SK-MEL-5 (cell line): ENCODE measurements around the gene MT1A. TPM values are rescaled to one million over a fixed set of nuclear protein-coding genes. Genes with fewer than 3 reads are reported as not detected.
A peak's percentile ranks its signal among the peaks of the same experiment; 100 is the strongest.

Source experiments
- DNase-seq: peaks from one replicate; pipeline ENCODE4 v3.0.0-alpha.2; 2016; ENCODE audit warnings: low read depth, low spot score
- in situ Hi-C: cut with HindIII; loops from 2 replicates; pipeline ENCODE4 v1.10.0; 2016; ENCODE audit warnings: low sequenced_read_pairs, high pct_unique_total_duplicates, low pct_unique_long_range_greater_than_20kb
- polyA plus RNA-seq, 2 experiments: library from polyadenylated mRNA; depleted of rRNA; stranded (reverse); fragments of >200 nt; gene quantifications; 2 replicates each; pipeline ENCODE4 v1.2.3, GENCODE V29; 2015
- total RNA-seq: library from RNA; depleted of rRNA; stranded (reverse); fragments of >200 nt; shearing (Covaris generic); gene quantifications from 2 replicates; pipeline ENCODE4 v1.2.3, GENCODE V29; 2014; rRNA removed

MT1A gene
- not detected in 2 replicates for total RNA-seq
- polyA plus RNA-seq (2015; cell fraction: cytosol; rRNA removed): not detected in 2 replicates
- polyA plus RNA-seq (2015; cell fraction: nucleus; rRNA removed): not detected in 2 replicates

- in situ Hi-C loops: no loop called here
- DNase-seq: no peak
Observed at GRCh38 chr16:56637814-56638750, at the start of gene MT1A. MT1A (plus strand) TSS chr16:56638666; CDS start chr16:56638739, 73 bp downstream.

- in situ Hi-C loops: no loop called here
- no peak for DNase-seq
Observed at GRCh38 chr16:56588781-56589140, 49.7 kb upstream of the MT1A start.

- in situ Hi-C loops: no loop called here
- DNase-seq: no peak
Observed at GRCh38 chr16:56589141-56590039, 49.1 kb upstream of the MT1A start, which contains the start of gene MT3. MT3 (plus strand) TSS chr16:56589528; CDS start chr16:56589591, 63 bp downstream.

DNA sequence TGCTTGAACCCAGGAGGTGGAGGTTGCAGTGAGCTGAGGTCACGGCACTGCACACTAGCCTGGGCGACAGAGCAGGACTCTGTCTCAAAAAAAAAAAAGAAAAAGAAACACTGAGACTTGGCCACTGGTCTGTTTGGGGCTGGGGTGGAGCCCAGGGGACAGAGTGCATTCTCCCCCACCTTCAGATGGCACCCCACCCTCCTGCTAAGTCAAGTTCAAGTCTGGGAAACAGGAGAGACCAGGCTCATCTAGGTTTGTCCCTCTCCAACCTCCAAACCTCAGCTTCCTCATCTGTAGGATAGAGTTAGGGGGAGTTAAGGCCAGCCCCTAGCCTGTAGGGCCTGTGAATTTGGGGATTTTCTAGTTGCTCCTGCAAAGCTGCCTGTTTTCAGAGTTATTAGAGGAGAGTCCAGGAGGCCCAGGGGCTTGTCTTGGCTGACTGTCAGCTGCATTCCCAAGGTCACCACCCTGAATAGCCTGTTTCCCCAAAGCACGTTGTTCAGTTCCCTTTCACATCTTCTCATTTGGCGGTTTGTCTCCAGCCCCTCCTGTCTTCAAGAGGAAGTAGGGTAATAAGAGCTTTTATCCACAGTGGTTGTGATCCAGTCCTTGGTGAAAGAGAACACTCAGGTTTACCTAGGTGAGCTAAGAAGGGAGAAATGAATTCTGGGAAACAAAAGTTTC lies 46.9 kb upstream of the MT1A start:
- no peak for DNase-seq
- in situ Hi-C loops: no loop called here

DNA sequence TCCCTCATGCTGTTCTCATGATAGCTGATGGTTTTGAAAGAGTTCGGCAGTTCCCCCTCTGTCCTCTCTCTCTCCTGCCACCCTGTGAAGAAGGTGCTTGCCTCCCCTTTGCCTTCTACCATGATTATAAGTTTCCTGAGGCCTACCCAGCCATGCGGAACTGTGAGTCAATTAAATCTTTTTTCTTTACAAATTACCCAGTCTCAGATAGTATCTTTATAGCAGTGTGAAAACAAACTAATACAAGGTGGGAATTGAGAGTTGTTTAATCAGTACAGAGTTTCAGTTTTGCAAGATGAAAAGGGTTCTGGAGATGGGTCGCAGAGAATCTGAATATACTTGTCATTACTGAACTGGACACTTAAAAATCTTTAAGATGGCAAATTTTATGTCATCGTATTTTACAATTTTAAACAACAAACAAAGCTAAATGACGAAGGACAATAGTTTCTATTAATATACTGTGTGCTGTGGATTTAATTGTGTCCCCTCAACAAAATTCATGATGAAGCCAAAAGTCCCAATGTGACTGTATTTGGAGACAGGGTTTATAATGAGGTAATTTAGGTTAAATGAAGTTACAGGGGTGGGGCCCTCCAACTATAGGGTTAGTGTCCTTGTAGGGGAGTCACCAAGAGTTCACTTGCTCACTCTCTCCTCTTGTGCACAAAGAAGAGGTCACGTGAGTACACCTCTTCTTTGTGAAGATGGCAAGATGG lies 44.7 kb upstream of the MT1A start:
- in situ Hi-C loops: no loop called here

GRCh38 chr16:56594292-56594619 lies 44.2 kb upstream of the MT1A start:
- in situ Hi-C loops: no loop called here

More for the DNA sequence above, 44.7 kb upstream of the MT1A start:
- no peak for DNase-seq

GRCh38 chr16:56600398-56600999 lies 38.0 kb upstream of the MT1A start:
- peak; percentile 79 for DNase-seq
- in situ Hi-C loops: no loop called here

More at GRCh38 chr16:56594292-56594619, 44.2 kb upstream of the MT1A start:
- no peak for DNase-seq

GRCh38 chr16:56601325-56601724 lies 37.1 kb upstream of the MT1A start:
- no peak for DNase-seq
- in situ Hi-C loops: no loop called here

DNA sequence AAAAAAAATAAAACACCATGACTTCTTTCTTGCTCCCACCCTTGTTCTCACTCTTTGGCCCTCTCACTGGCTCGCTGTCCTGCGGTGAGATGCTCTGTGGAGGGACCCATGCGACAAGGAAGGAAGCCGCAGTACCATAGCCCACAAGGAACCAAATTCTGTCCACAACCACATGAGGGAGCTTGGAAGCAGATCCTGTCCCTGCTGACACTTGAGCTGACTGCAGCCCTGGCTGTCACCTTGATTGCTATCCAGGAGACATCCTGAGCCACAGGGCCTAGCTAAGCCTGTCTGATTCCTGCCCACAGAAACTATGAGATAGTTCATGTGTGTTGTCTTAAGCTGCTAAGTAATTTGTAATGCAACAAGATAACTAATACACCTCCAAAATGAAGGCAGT lies 34.9 kb upstream of the MT1A start:
- in situ Hi-C loops: no loop called here
- peak; percentile 53 for DNase-seq

- in situ Hi-C loops: no loop called here
- DNase-seq: no peak
Observed at GRCh38 chr16:56604966-56605365, 33.5 kb upstream of the MT1A start.

- no peak for DNase-seq
- in situ Hi-C loops: no loop called here
Observed at GRCh38 chr16:56605475-56605874, 33.0 kb upstream of the MT1A start.

- in situ Hi-C loops: no loop called here
- no peak for DNase-seq
Observed at GRCh38 chr16:56606071-56606475, 32.4 kb upstream of the MT1A start.

DNA sequence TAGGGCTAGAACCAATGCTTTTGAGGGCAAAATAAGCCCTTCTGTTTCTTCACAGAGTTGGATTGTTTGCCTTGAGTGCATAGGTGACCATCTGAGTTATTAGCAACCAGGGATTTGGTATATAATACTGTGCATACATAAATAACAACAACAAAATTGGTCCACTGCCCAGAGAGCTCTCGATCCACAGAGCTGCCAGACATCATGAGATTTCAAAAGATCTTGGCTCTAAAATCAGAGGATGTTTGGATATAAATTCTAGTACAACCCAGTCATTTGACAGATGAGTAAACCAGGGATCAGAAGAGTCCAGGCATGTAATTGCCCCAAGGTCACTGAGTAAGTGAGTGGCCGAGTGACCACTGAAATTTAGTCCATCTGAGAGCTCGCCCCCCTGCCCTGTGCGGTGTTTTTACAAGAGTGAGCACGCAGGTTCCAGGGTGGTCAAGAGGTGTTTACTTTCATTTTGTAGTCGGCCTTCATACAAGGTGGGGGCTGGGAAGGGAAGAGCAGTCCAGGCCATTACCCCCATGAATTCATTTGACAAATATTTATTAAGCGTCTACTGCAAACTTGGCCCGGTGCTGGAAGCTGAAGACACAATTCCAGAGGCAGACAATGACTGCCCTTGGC lies 31.9 kb upstream of the MT1A start:
- in situ Hi-C loops: no loop called here
- DNase-seq: peak; percentile 22

DNA sequence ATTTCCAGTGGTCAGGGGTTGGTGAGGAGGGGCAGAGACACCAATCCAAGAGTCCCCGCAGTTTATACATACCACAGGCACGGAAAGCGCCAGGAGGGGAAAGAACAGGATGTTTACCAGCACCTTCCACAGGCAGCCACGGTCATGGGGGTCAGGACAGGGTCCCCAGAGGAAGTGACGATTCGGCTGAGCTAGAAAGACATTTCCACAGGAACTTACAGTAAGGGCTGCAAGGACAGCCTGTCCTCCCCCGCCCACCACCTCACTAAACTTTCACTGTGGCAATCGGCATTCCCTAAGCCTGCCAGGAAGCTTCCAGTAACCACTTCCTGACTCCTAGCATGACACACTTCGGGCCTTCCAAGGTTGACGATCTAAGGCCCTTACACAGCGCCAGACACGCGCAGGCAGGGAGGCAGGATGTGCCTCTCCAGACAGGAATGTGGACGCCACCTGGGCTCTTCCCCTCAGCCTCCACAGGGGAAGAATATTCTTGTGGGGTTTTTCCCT lies 31.3 kb upstream of the MT1A start:
- DNase-seq: peak; percentile 22
- in situ Hi-C loops: no loop called here

- in situ Hi-C loops: no loop called here
- no peak for DNase-seq
Observed at GRCh38 chr16:56607675-56608042, 30.8 kb upstream of the MT1A start.
